K562 (cell line): Measurements from ENCODE around the gene CDK5R1.

Source experiments
- CTCF ChIP-seq, 3 experiments: IDR thresholded peaks in 2 of 3; conservative IDR thresholded peaks in 1 of 3; 2 replicates each; pipeline ENCODE4 v1.5.1; 2011 to 2012; ENCODE audit warnings: low read length in 3 of 3, mild to moderate bottlenecking in 3 of 3, control low read depth in 2 of 3, improper control_type of control experiment in 1 of 3, inconsistent platforms in 1 of 3, low read depth in 1 of 3, mixed read lengths in 1 of 3, moderate library complexity in 1 of 3; ENCODE audit not compliant: insufficient read depth in 2 of 3
- ELF1 ChIP-seq: fragments of 200-800 bp; sonication (Bioruptor generic); IDR thresholded peaks from 2 replicates; pipeline ENCODE4 v1.6.1; 2016; ENCODE audit warnings: missing genetic modification characterization, missing compliant biosample characterization
- ELK1 ChIP-seq: sonication (generic); formaldehyde crosslinking; IDR thresholded peaks from 2 replicates; pipeline ENCODE4 v1.8.1; 2022; ENCODE audit warnings: missing genetic modification reagents
- EZH2 ChIP-seq: IDR thresholded peaks from 2 replicates; pipeline ENCODE4 v1.6.1; 2012; ENCODE audit warnings: low read depth, mild to moderate bottlenecking, inconsistent platforms, low read length, borderline replicate concordance
- GABPA ChIP-seq: fragments of 200-800 bp; sonication (Bioruptor generic); conservative IDR thresholded peaks from 2 replicates; pipeline ENCODE4 v1.6.1; 2016; ENCODE audit warnings: low read depth, missing genetic modification characterization, missing compliant biosample characterization
- HNRNPLL ChIP-seq: fragments of 200-400 bp; formaldehyde crosslinking; IDR thresholded peaks from 2 replicates; pipeline ENCODE4 v1.6.1; 2017; ENCODE audit warnings: low read length, low read depth, mild to moderate bottlenecking; ENCODE audit not compliant: poor library complexity, severe bottlenecking
- MTF1 ChIP-seq: fragments of 250-450 bp; sonication (Bioruptor Pico); IDR thresholded peaks from 2 replicates; pipeline ENCODE4 v1.9.0; 2021; ENCODE audit warnings: moderate library complexity, mild to moderate bottlenecking, inconsistent platforms, borderline replicate concordance
- MXD1 ChIP-seq: fragments of 250-450 bp; sonication (Bioruptor Pico); IDR thresholded peaks from 2 replicates; pipeline ENCODE4 v1.8.0; 2021; ENCODE audit warnings: borderline replicate concordance, mild to moderate bottlenecking, moderate library complexity; ENCODE audit not compliant: poor library complexity, severe bottlenecking
- MYC ChIP-seq, 2 experiments: fragments of 250-450 bp in 1 of 2; sonication (Bioruptor Pico) in 1 of 2; IDR thresholded peaks; 2 replicates each; pipeline versions ENCODE4 v1.5.1 to v1.6.1; 2012 to 2021; ENCODE audit warnings: low read depth in 2 of 2, borderline replicate concordance in 1 of 2, improper control_type of control experiment in 1 of 2, low read length in 1 of 2, mild to moderate bottlenecking in 1 of 2, moderate library complexity in 1 of 2
- RFX5 ChIP-seq: IDR thresholded peaks from 2 replicates; pipeline ENCODE4 v1.6.1; 2011; ENCODE audit warnings: low read depth, mild to moderate bottlenecking, improper control_type of control experiment, low read length
- TBL1XR1 ChIP-seq, 2 experiments: IDR thresholded peaks; 2 replicates each; pipeline ENCODE4 v1.6.1; 2012; ENCODE audit warnings: improper control_type of control experiment in 2 of 2, low read length in 2 of 2, mild to moderate bottlenecking in 1 of 2
- TF ChIP-seq, protein P1 (sequence below): sonication (generic); formaldehyde crosslinking; IDR thresholded peaks from 2 replicates; pipeline ENCODE4 v1.8.1; 2022; ENCODE audit warnings: missing genetic modification reagents
- TF ChIP-seq, protein P2 (sequence below), 2 experiments: fragments of 450-650 bp in 1 of 2; sonication (generic) in 1 of 2; formaldehyde crosslinking; conservative IDR thresholded peaks; 2 replicates each; pipeline versions ENCODE4 v1.4.0 to v1.8.1; 2020 to 2022; ENCODE audit warnings: mild to moderate bottlenecking in 1 of 2, missing genetic modification reagents in 1 of 2

- TF ChIP-seq GABPA (tag) (no peak), HNRNPLL (no peak), TBL1XR1 (IDR thresholded peaks at IDR 0.05; ENCODE audit: low read length in 2 of 2) (no peak), ELK1 (CRISPR knock-in tag) (no peak), EZH2 (no peak), CTCF (IDR thresholded peaks at IDR 0.05 in 2 of 3, conservative IDR thresholded peaks at IDR 0.05 in 1 of 3; ENCODE audit: insufficient read depth in 2 of 3, low read depth in 1 of 3, low read length in 3 of 3) (no peak), ELF1 (no peak), MYC (IDR thresholded peaks at IDR 0.05; ENCODE audit: low read depth, low read length) (no peak), MYC (CRISPR knock-in tag; IDR thresholded peaks at IDR 0.05; ENCODE audit: borderline replicate concordance, low read depth) (no peak), MXD1 (no peak), RFX5 (no peak), MTF1 (no peak)
- TF ChIP-seq, protein P1, sequence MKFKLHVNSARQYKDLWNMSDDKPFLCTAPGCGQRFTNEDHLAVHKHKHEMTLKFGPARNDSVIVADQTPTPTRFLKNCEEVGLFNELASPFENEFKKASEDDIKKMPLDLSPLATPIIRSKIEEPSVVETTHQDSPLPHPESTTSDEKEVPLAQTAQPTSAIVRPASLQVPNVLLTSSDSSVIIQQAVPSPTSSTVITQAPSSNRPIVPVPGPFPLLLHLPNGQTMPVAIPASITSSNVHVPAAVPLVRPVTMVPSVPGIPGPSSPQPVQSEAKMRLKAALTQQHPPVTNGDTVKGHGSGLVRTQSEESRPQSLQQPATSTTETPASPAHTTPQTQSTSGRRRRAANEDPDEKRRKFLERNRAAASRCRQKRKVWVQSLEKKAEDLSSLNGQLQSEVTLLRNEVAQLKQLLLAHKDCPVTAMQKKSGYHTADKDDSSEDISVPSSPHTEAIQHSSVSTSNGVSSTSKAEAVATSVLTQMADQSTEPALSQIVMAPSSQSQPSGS (CRISPR knock-in tag), result no peak
- TF ChIP-seq, protein P2, sequence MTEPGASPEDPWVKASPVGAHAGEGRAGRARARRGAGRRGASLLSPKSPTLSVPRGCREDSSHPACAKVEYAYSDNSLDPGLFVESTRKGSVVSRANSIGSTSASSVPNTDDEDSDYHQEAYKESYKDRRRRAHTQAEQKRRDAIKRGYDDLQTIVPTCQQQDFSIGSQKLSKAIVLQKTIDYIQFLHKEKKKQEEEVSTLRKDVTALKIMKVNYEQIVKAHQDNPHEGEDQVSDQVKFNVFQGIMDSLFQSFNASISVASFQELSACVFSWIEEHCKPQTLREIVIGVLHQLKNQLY (CRISPR knock-in tag; conservative IDR thresholded peaks at IDR 0.05), result no peak
These were observed 2.7 kb upstream of the CDK5R1 start for GRCh38 chr17:32484041-32484461.
